Upper lobe of left lung (tissue), 6 donors: ENCODE data around the gene CETP. TPM values are rescaled to one million over a fixed set of nuclear protein-coding genes. Genes with fewer than 3 reads are reported as not detected.

Experiments used
- ATAC-seq, 2 donors: fragments of 200-7000 bp; cut with Tn5 transposase; one replicate each; pipeline ENCODE4 v1.9.1; 2022; ENCODE audit warnings: mild to moderate bottlenecking in 2 of 2, moderate library complexity in 2 of 2; ENCODE audit not compliant: low FRiP score in 2 of 2
- DNase-seq, 2 donors: peaks; one replicate each; pipeline ENCODE4 v3.0.0-alpha.2; 2019 to 2020
- H3K27ac ChIP-seq, 4 donors: fragments of 200-600 bp; sonication (generic); one replicate each; pipeline ENCODE4 v1.5.1; 2016 to 2019
- H3K27me3 ChIP-seq, 4 donors: fragments of 200-600 bp; sonication (generic); one replicate each; pipeline ENCODE4 v1.5.1; 2017 to 2019
- H3K36me3 ChIP-seq, 4 donors: fragments of 200-600 bp; sonication (generic); one replicate each; pipeline ENCODE4 v1.5.1; 2016 to 2019
- H3K4me1 ChIP-seq, 4 donors: fragments of 200-600 bp; sonication (generic); one replicate each; pipeline ENCODE4 v1.5.1; 2018 to 2019
- H3K4me3 ChIP-seq, 4 donors: fragments of 200-600 bp; sonication (generic); one replicate each; pipeline ENCODE4 v1.5.1; 2017 to 2019; ENCODE audit warnings: mild to moderate bottlenecking in 2 of 4, moderate library complexity in 1 of 4
- H3K9me3 ChIP-seq, 4 donors: fragments of 200-600 bp; sonication (generic); one replicate each; pipeline ENCODE4 v1.5.1; 2018 to 2019
- EP300 ChIP-seq, 4 donors: sonication (generic); formaldehyde crosslinking; IDR thresholded peaks; one replicate each; pipeline ENCODE4 v1.5.1; 2017; ENCODE audit warnings: antibody characterized with exemption in 4 of 4, control low read depth in 2 of 4
- POLR2A ChIP-seq, 4 donors: fragments of 450-650 bp; IDR thresholded peaks; one replicate each; pipeline ENCODE4 v1.5.1; 2016 to 2017; ENCODE audit warnings: antibody characterized with exemption in 4 of 4, mild to moderate bottlenecking in 2 of 4
- POLR2AphosphoS5 ChIP-seq, 2 donors: sonication (generic); formaldehyde crosslinking; IDR thresholded peaks; one replicate each; pipeline ENCODE4 v1.5.1; 2017; ENCODE audit warnings: antibody characterized with exemption in 2 of 2
- WGBS, 2 donors: methylation state at CpG; one replicate each; pipeline ENCODE4 v1.1.5; 2017 to 2018; 5-methylcytosine and 5-hydroxymethylcytosine counted together
- total RNA-seq, 6 donors: library from RNA; depleted of rRNA in 4 of 6; stranded (reverse); fragments of >200 nt in 4 of 6; gene quantifications; one replicate each; pipeline versions ENCODE4 v1.1.0 to v1.2.1, GENCODE V29; 2016 to 2021
- TF ChIP-seq, protein P1 (sequence below), 6 experiments: fragments of 450-650 bp in 4 of 6; fragments of 200-600 bp in 2 of 6; sonication (generic) in 2 of 6; IDR thresholded peaks; one replicate each; pipeline ENCODE4 v1.5.1; 2016 to 2019; ENCODE audit warnings: antibody characterized with exemption in 6 of 6
- donor health status: DM: no; HTN: no; CAD: no; lungs with moderate emphysema.
- donor health status: DM: no; HTN: yes; CAD: no; lungs with severe emphysema.

CETP gene
- total RNA-seq, 6 donors from 2014 or later: 0.29 to 1.5 (median 0.91) TPM; not detected in 1

DNA sequence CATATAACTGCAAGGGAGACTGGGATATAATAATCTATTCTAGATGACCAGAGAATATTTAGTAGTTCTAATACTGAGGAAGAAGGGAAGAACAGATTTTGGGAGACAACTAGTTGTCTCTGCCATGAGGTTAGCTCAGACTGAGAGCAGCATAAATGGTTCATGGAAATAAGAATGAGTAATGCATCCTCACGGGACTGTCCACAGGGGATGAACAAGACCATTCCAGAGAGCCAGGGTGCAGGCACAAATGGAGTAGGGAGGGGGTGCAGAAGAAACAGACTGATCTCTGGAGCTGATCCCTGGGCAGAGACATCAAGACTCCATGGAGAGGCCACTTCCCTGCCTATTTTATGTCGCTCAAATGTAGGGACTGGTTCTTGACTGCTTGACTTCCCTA is 58.0 kb downstream of the CETP start:
- no peak for ATAC-seq
- Histone ChIP-seq H3K27me3 (no peaks in the 10 kb centered on the region), H3K9me3 (no peaks in the 10 kb centered on the region), H3K27ac (peak overlapping the region in 1 of 4 donors; percentile 9), H3K4me3 (no peak overlapping the region), H3K4me1 (peaks cover 0 to 6% (median 4%) of the 10 kb centered on the region in 4 donors), H3K36me3 (peaks cover 5 to 69% (median 47%) of the 10 kb centered on the region in 4 donors)
- DNase-seq: no peak
- 70 to 85% methylated on average over 2 of the region's 2 CpGs for WGBS, 2 donors
- TF ChIP-seq, protein P1, sequence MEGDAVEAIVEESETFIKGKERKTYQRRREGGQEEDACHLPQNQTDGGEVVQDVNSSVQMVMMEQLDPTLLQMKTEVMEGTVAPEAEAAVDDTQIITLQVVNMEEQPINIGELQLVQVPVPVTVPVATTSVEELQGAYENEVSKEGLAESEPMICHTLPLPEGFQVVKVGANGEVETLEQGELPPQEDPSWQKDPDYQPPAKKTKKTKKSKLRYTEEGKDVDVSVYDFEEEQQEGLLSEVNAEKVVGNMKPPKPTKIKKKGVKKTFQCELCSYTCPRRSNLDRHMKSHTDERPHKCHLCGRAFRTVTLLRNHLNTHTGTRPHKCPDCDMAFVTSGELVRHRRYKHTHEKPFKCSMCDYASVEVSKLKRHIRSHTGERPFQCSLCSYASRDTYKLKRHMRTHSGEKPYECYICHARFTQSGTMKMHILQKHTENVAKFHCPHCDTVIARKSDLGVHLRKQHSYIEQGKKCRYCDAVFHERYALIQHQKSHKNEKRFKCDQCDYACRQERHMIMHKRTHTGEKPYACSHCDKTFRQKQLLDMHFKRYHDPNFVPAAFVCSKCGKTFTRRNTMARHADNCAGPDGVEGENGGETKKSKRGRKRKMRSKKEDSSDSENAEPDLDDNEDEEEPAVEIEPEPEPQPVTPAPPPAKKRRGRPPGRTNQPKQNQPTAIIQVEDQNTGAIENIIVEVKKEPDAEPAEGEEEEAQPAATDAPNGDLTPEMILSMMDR (IDR thresholded peaks at IDR 0.05): no peak
- TF ChIP-seq EP300 (IDR thresholded peaks at IDR 0.05): no peak
- no peak for TF ChIP-seq POLR2A (IDR thresholded peaks at IDR 0.05)
- TF ChIP-seq POLR2AphosphoS5 (IDR thresholded peaks at IDR 0.05): no peak

- no peak for ATAC-seq
- DNase-seq: no peak
- WGBS, 2 donors: 80 to 93% methylated on average over 6 to 8 of the region's 8 CpGs
Measured at GRCh38 chr16:57020651-57021050, 58.9 kb downstream of the CETP start.

GRCh38 chr16:57021757-57022156 is 60.0 kb downstream of the CETP start:
- WGBS, 2 donors: 90 to 92% methylated on average over 6 of the region's 6 CpGs
- Histone ChIP-seq H3K27me3 (no peaks in the 10 kb centered on the region), H3K27ac (no peak overlapping the region), H3K36me3 (peaks cover 5 to 82% (median 49%) of the 10 kb centered on the region in 4 donors), H3K4me1 (no peaks in the 10 kb centered on the region), H3K4me3 (no peak overlapping the region), H3K9me3 (no peaks in the 10 kb centered on the region)
- peak in 1 of 2 donors; percentile 74 for DNase-seq
- TF ChIP-seq, protein P1 (IDR thresholded peaks at IDR 0.05): no peak
- TF ChIP-seq POLR2A (IDR thresholded peaks at IDR 0.05) (no peak), EP300 (IDR thresholded peaks at IDR 0.05) (no peak), POLR2AphosphoS5 (IDR thresholded peaks at IDR 0.05) (no peak)
- no peak for ATAC-seq

More at GRCh38 chr16:57020651-57021050, 58.9 kb downstream of the CETP start:
- H3K27ac ChIP-seq: no peak overlapping the region
- H3K9me3 ChIP-seq: no peaks in the 10 kb centered on the region
- no peaks in the 10 kb centered on the region for H3K4me1 ChIP-seq
- no peak overlapping the region for H3K4me3 ChIP-seq
- H3K27me3 ChIP-seq: no peaks in the 10 kb centered on the region
- peaks cover 5 to 77% (median 47%) of the 10 kb centered on the region in 4 donors for H3K36me3 ChIP-seq
- TF ChIP-seq POLR2A (IDR thresholded peaks at IDR 0.05): no peak
- TF ChIP-seq EP300 (IDR thresholded peaks at IDR 0.05): no peak
- no peak for TF ChIP-seq POLR2AphosphoS5 (IDR thresholded peaks at IDR 0.05)

DNA sequence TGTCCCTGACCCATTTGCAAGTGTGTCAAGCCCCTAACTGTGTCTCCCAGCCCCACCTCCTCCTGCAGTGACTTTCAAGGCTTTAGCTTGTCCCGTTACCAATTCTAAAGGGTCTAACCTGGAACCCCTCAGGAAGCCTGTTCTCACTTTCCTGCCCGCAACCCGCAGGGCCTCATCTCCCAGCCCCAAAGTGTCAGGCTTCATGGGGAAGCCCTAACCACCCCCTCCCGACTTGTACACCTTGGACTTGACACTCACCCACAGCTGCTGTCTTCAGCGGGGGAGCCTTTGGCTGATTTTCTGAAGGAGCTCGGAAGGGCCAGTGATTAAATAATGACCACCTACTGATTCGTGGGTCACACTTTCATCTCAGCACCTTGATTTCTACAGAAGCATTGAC is 60.7 kb downstream of the CETP start:
- TF ChIP-seq POLR2AphosphoS5 (IDR thresholded peaks at IDR 0.05) (no peak), POLR2A (IDR thresholded peaks at IDR 0.05) (no peak), EP300 (IDR thresholded peaks at IDR 0.05) (no peak)
- TF ChIP-seq, protein P1 (IDR thresholded peaks at IDR 0.05): no peak
- H3K36me3 ChIP-seq: peaks cover 5 to 76% (median 49%) of the 10 kb centered on the region in 4 donors

GRCh38 chr16:57023541-57024249 is 61.9 kb downstream of the CETP start:
- TF ChIP-seq, protein P1 (IDR thresholded peaks at IDR 0.05): no peak
- TF ChIP-seq POLR2A (IDR thresholded peaks at IDR 0.05): no peak
- TF ChIP-seq EP300 (IDR thresholded peaks at IDR 0.05): no peak
- no peak for TF ChIP-seq POLR2AphosphoS5 (IDR thresholded peaks at IDR 0.05)

More for the DNA sequence above, 60.7 kb downstream of the CETP start:
- Histone ChIP-seq H3K4me1 (no peaks in the 10 kb centered on the region), H3K4me3 (no peak overlapping the region), H3K9me3 (no peaks in the 10 kb centered on the region), H3K27ac (peak overlapping the region in 1 of 4 donors; percentile 2), H3K27me3 (no peaks in the 10 kb centered on the region)
- WGBS, 2 donors: 85 to 89% methylated on average over 7 of the region's 7 CpGs
- DNase-seq (no peak), ATAC-seq (no peak)

More at GRCh38 chr16:57023541-57024249, 61.9 kb downstream of the CETP start:
- 91 to 94% methylated on average over 8 of the region's 8 CpGs for WGBS, 2 donors
- no peaks in the 10 kb centered on the region for H3K27me3 ChIP-seq
- H3K27ac ChIP-seq: peak overlapping the region in 1 of 4 donors; percentile 2
- no peak for ATAC-seq
- H3K4me3 ChIP-seq: no peak overlapping the region
- no peaks in the 10 kb centered on the region for H3K4me1 ChIP-seq
- no peak for DNase-seq
- H3K9me3 ChIP-seq: no peaks in the 10 kb centered on the region
- peaks cover 2 to 67% (median 39%) of the 10 kb centered on the region in 4 donors for H3K36me3 ChIP-seq
